ENCODE measurements around the gene SOS2. TPM values are rescaled to one million over a fixed set of nuclear protein-coding genes. Genes with fewer than 3 reads are reported as not detected.
"Not testable (repeated sequence)": the region's sequence is repeated elsewhere in the genome, so short reads cannot be mapped to it uniquely, and the experiment has no call there.

The SOS2 gene
- total RNA-seq, 4 donors from 2014 or later, result 45.9 to 82.8 (median 62.1) TPM

DNA sequence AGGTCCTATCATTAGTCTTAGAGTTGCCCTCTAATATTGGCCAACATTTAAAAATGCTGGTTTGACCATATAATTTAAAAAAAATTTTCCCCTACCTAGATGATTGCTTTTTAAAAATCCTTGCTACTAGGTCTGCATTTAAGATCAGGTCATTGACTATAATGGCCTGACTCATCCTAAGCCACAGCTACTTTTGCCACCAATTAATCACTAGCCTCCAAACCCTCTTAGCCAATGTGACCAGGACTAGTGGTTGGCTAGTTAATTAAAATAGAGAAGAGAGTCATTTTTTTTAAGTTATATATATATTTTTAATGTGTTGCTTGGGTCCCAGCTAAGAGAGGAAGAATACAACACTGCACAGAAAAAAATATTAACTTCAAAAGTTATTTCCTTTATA, 57.5 kb downstream of the SOS2 start:
- Histone ChIP-seq H3K9me3 (no peaks in the 10 kb centered on the region), H3K4me3 (no peak overlapping the region), H3K36me3 (peaks cover 0 to 17% (median 8%) of the 10 kb centered on the region in 4 donors), H3K4me1 (no peaks in the 10 kb centered on the region), H3K27me3 (no peaks in the 10 kb centered on the region), H3K27ac (no peak overlapping the region)
- intact Hi-C loops (cut with DNase I; ENCODE audit: low total_unique reads) (no loop called here), in situ Hi-C loops (cut with MboI; ENCODE audit: low pct_ligation_motif_present in 1 of 4, low pct_unique_long_range_greater_than_20kb in 1 of 4, low sequenced_read_pairs in 3 of 4) (no loop called here)
- TF ChIP-seq POLR2A (IDR thresholded peaks at IDR 0.05) (no peak), EP300 (IDR thresholded peaks at IDR 0.05; ENCODE audit: low read depth) (no peak), POLR2AphosphoS5 (IDR thresholded peaks at IDR 0.05) (no peak)
- TF ChIP-seq, protein P1, sequence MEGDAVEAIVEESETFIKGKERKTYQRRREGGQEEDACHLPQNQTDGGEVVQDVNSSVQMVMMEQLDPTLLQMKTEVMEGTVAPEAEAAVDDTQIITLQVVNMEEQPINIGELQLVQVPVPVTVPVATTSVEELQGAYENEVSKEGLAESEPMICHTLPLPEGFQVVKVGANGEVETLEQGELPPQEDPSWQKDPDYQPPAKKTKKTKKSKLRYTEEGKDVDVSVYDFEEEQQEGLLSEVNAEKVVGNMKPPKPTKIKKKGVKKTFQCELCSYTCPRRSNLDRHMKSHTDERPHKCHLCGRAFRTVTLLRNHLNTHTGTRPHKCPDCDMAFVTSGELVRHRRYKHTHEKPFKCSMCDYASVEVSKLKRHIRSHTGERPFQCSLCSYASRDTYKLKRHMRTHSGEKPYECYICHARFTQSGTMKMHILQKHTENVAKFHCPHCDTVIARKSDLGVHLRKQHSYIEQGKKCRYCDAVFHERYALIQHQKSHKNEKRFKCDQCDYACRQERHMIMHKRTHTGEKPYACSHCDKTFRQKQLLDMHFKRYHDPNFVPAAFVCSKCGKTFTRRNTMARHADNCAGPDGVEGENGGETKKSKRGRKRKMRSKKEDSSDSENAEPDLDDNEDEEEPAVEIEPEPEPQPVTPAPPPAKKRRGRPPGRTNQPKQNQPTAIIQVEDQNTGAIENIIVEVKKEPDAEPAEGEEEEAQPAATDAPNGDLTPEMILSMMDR (IDR thresholded peaks at IDR 0.05), result no peak
- DNase-seq, result no peak

DNA sequence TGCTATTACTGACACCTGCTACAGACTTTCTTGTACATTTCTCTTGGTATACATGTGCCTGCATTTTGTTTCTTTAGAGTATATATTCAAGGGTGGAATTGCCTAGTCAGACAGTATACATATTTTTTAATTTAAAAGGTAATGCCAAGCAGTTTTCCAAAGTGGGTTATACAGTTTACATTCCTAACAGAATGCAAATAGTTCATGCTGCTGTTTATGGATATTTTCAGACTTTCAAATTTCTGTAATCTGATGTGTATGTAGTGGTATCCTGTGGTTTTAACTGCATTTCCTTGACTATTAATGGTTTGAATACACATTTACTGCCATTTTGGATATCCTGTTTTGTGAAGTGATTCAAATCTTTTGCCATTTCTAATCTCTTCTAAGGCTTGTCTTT, 59.5 kb downstream of the SOS2 start:
- no peak overlapping the region for H3K27ac ChIP-seq
- no peak overlapping the region for H3K4me3 ChIP-seq
- H3K4me1 ChIP-seq, result no peaks in the 10 kb centered on the region
- TF ChIP-seq POLR2AphosphoS5 (IDR thresholded peaks at IDR 0.05) (no peak), POLR2A (IDR thresholded peaks at IDR 0.05) (no peak), EP300 (IDR thresholded peaks at IDR 0.05; ENCODE audit: low read depth) (no peak)
- TF ChIP-seq, protein P1 (IDR thresholded peaks at IDR 0.05), result no peak
- H3K27me3 ChIP-seq, result no peaks in the 10 kb centered on the region
- peaks cover 0 to 13% (median 3%) of the 10 kb centered on the region in 4 donors for H3K36me3 ChIP-seq
- intact Hi-C loops (cut with DNase I; ENCODE audit: low total_unique reads), result no loop called here
- no peaks in the 10 kb centered on the region for H3K9me3 ChIP-seq
- in situ Hi-C loops (cut with MboI; ENCODE audit: low pct_ligation_motif_present in 1 of 4, low pct_unique_long_range_greater_than_20kb in 1 of 4, low sequenced_read_pairs in 3 of 4), result no loop called here
- no peak for DNase-seq

DNA sequence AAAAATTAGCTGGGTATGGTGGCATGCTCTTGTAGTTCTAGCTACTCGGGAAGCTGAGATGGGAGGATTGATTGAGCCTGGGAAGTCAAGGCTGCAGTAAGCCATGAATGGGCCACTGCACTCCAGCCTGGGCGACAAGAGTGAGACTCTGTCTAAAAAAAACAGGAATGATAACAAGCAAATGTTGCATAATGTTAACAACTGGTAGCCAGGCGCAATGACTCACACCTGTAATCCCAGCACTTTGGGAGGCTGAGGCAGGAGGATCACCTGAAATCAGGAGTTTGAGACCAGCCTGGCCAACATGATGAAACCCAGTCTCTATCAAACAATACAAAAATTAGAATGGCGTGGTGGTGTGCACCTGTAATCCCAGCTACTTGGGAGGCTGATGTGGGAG, 64.0 kb downstream of the SOS2 start:
- H3K4me1 ChIP-seq; H3K4me3 ChIP-seq; H3K27ac ChIP-seq; H3K27me3 ChIP-seq; H3K9me3 ChIP-seq; H3K36me3 ChIP-seq; DNase-seq; intact Hi-C loops (cut with DNase I; ENCODE audit: low total_unique reads); in situ Hi-C loops (cut with MboI; ENCODE audit: low pct_ligation_motif_present in 1 of 4, low pct_unique_long_range_greater_than_20kb in 1 of 4, low sequenced_read_pairs in 3 of 4): not testable (repeated sequence)
- WGBS, 2 donors (ENCODE audit: low coverage in 1 of 2), result 95 to 100% methylated on average over 3 to 4 of the region's 4 CpGs

DNA sequence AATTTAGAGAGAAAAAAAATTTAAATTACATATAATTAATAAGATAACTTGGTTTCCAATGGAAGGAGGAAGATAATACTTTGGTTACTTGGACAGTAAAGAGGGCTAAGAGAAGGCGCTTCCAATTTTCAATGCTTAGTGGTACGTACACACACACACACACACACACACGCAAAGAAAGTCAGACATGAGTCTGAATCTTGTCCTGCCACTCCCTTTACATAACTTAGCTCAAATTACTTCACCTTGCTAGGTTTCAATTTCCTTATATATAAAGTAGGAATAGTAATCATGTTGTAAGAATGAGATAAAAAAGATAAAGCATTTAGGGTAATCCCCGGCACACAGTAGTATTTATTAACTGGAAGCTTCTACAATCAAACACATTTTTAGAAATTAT, 75.3 kb downstream of the SOS2 start:
- Histone ChIP-seq H3K36me3 (peaks cover 0 to 32% (median 17%) of the 10 kb centered on the region in 4 donors), H3K9me3 (no peaks in the 10 kb centered on the region), H3K27ac (no peak overlapping the region), H3K27me3 (no peaks in the 10 kb centered on the region), H3K4me1 (no peaks in the 10 kb centered on the region), H3K4me3 (no peak overlapping the region)
- no peak for DNase-seq
- TF ChIP-seq, protein P1 (IDR thresholded peaks at IDR 0.05), result no peak
- TF ChIP-seq POLR2AphosphoS5 (IDR thresholded peaks at IDR 0.05) (no peak), POLR2A (IDR thresholded peaks at IDR 0.05) (no peak), EP300 (IDR thresholded peaks at IDR 0.05; ENCODE audit: low read depth) (no peak)
- in situ Hi-C loops (cut with MboI; ENCODE audit: low pct_ligation_motif_present in 1 of 4, low pct_unique_long_range_greater_than_20kb in 1 of 4, low sequenced_read_pairs in 3 of 4), result no loop called here
- WGBS, 2 donors (ENCODE audit: low coverage in 1 of 2), result 94% methylated on average over 4 of the region's 4 CpGs
- intact Hi-C loops (cut with DNase I; ENCODE audit: low total_unique reads), result no loop called here

DNA sequence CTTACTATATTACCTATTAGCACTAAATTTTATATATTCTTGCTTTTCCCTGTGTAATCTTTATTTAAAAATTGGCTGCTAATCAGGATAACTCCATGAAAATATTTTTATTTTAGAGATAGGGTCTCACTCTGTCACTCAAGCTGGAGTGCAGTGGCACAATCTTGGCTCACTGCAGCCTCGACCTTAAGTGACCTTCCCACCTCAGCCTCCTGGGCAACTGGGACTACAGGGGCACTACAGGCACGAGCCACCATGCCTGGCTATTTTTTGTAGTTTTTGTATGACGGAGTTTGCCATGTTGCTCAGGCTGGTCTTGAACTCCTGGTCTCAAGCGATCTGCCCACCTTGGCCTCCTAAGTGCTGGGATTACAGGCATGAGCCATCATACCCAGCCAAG, 82.6 kb downstream of the SOS2 start:
- H3K4me1 ChIP-seq, result no peaks in the 10 kb centered on the region
- TF ChIP-seq POLR2A (IDR thresholded peaks at IDR 0.05) (no peak), POLR2AphosphoS5 (IDR thresholded peaks at IDR 0.05) (no peak), EP300 (IDR thresholded peaks at IDR 0.05; ENCODE audit: low read depth) (no peak)
- TF ChIP-seq, protein P1 (IDR thresholded peaks at IDR 0.05), result no peak
- intact Hi-C loops (cut with DNase I; ENCODE audit: low total_unique reads), result no loop called here
- H3K9me3 ChIP-seq, result no peaks in the 10 kb centered on the region
- no peak for DNase-seq
- WGBS, 2 donors (ENCODE audit: low coverage in 1 of 2), result 89% methylated on average over 4 of the region's 4 CpGs; no CpG with 5 or more reads in 1 of the 2 donors
- H3K27me3 ChIP-seq, result no peaks in the 10 kb centered on the region
- H3K36me3 ChIP-seq, result peaks cover 0 to 43% (median 7%) of the 10 kb centered on the region in 4 donors
- in situ Hi-C loops (cut with MboI; ENCODE audit: low pct_ligation_motif_present in 1 of 4, low pct_unique_long_range_greater_than_20kb in 1 of 4, low sequenced_read_pairs in 3 of 4), result no loop called here
- no peak overlapping the region for H3K4me3 ChIP-seq
- no peak overlapping the region for H3K27ac ChIP-seq
